Spleen (tissue), 11 donors: ENCODE data around the gene AKT1S1. TPM values are rescaled to one million over a fixed set of nuclear protein-coding genes. Genes with fewer than 3 reads are reported as not detected.
A peak's percentile ranks its signal among the peaks of the same experiment; 100 is the strongest.

ENCODE experiments used
- DNase-seq: peaks from one replicate; pipeline ENCODE4 v3.0.0-alpha.2; 2020
- H3K27ac ChIP-seq, 8 donors: fragments of 200-600 bp; sonication (generic) in 7 of 8; 1 replicate in 4 of 8; 2 replicates in 4 of 8; pipeline versions ENCODE4 v1.5.0 to v1.8.0; 2016 to 2021; ENCODE audit warnings: inconsistent platforms in 4 of 8, mild to moderate bottlenecking in 4 of 8, moderate library complexity in 1 of 8
- H3K27me3 ChIP-seq, 7 donors: fragments of 200-600 bp; sonication (generic) in 6 of 7; replicated peaks in 1 of 7; 1 replicate in 4 of 7; 2 replicates in 3 of 7; pipeline versions ENCODE4 v1.5.0 to v1.8.0; 2016 to 2021; ENCODE audit warnings: inconsistent platforms in 3 of 7, mild to moderate bottlenecking in 1 of 7
- H3K36me3 ChIP-seq, 6 donors: fragments of 200-600 bp; sonication (generic) in 5 of 6; 1 replicate in 4 of 6; 2 replicates in 2 of 6; pipeline versions ENCODE4 v1.5.0 to v1.8.0; 2016 to 2021; ENCODE audit warnings: inconsistent platforms in 2 of 6
- H3K4me1 ChIP-seq, 6 donors: fragments of 200-600 bp; sonication (generic) in 5 of 6; 1 replicate in 3 of 6; 2 replicates in 3 of 6; pipeline versions ENCODE4 v1.5.0 to v1.8.0; 2016 to 2021; ENCODE audit warnings: inconsistent platforms in 3 of 6
- H3K4me3 ChIP-seq, 8 donors: fragments of 200-600 bp; sonication (generic) in 7 of 8; 1 replicate in 4 of 8; 2 replicates in 4 of 8; pipeline versions ENCODE4 v1.5.0 to v1.8.0; 2016 to 2021; ENCODE audit warnings: inconsistent platforms in 4 of 8, mild to moderate bottlenecking in 4 of 8, moderate library complexity in 2 of 8
- H3K9me3 ChIP-seq, 8 donors: fragments of 200-600 bp; sonication (generic) in 7 of 8; 1 replicate in 4 of 8; 2 replicates in 4 of 8; pipeline versions ENCODE4 v1.5.0 to v1.8.0; 2016 to 2021; ENCODE audit warnings: inconsistent platforms in 4 of 8
- POLR2A ChIP-seq, 3 donors: fragments of 450-650 bp; IDR thresholded peaks; one replicate each; pipeline ENCODE4 v1.5.1; 2017; ENCODE audit warnings: antibody characterized with exemption in 3 of 3, mild to moderate bottlenecking in 1 of 3
- POLR2AphosphoS5 ChIP-seq, 3 donors: sonication (generic); formaldehyde crosslinking; IDR thresholded peaks; one replicate each; pipeline ENCODE4 v1.5.1; 2017; ENCODE audit warnings: antibody characterized with exemption in 3 of 3
- WGBS, 5 donors: extraction: QIAGEN DNeasy Blood & Tissue Kit in 3 of 5; methylation state at CpG; one replicate each; pipeline versions ENCODE4 v1.1.5 to v1.1.7; 2013 to 2018; 5-methylcytosine and 5-hydroxymethylcytosine counted together
- intact Hi-C: fragments of 100-400 bp; cut with DNase I; formaldehyde crosslinking; loops from one replicate; pipeline ENCODE4 v1.15.0; 2023; ENCODE audit warnings: low total_unique reads
- polyA plus RNA-seq, 3 donors: library from polyadenylated mRNA; stranded (reverse); fragments of 200-250 nt; gene quantifications; one replicate each; pipeline ENCODE4 v1.2.1, GENCODE V29; 2013
- total RNA-seq, 7 donors: library from RNA; depleted of rRNA in 3 of 7; stranded (reverse); fragments of >200 nt in 3 of 7; fragmentation: NEBNext Ultra II Directional in 4 of 7; extraction: Animal tissue kit (Norgen Biotek cat#: 25700) in 4 of 7; gene quantifications; one replicate each; pipeline versions ENCODE4 v1.1.0 to v1.2.1, GENCODE V29; 2016 to 2021
- TF ChIP-seq, protein P1 (sequence below), 11 experiments: fragments of 200-600 bp in 7 of 11; fragments of 450-650 bp in 4 of 11; sonication (generic) in 4 of 11; IDR thresholded peaks in 8 of 11; conservative IDR thresholded peaks in 3 of 11; 1 replicate in 7 of 11; 2 replicates in 4 of 11; pipeline versions ENCODE4 v1.4.0 to v1.8.0; 2016 to 2021; ENCODE audit warnings: antibody characterized with exemption in 11 of 11, inconsistent platforms in 4 of 11, mild to moderate bottlenecking in 1 of 11
- donor health status: healthy with polysubstance abuse.
- donor health status: DM: no; HTN: no; CAD: no; lungs with moderate emphysema.
- donor health status: DM: no; HTN: no; CAD: no.
- donor health status: Bipolar disorder and iron deficiency.
- donor health status: healthy.
- donor health status: DM: no; HTN: no; CAD: no.
- donor health status: DM: yes; HTN: yes; CAD: no.

The AKT1S1 gene
- total and polyA plus RNA-seq, 10 donors, result 8.7 to 27.8 (median 17.0) TPM

DNA sequence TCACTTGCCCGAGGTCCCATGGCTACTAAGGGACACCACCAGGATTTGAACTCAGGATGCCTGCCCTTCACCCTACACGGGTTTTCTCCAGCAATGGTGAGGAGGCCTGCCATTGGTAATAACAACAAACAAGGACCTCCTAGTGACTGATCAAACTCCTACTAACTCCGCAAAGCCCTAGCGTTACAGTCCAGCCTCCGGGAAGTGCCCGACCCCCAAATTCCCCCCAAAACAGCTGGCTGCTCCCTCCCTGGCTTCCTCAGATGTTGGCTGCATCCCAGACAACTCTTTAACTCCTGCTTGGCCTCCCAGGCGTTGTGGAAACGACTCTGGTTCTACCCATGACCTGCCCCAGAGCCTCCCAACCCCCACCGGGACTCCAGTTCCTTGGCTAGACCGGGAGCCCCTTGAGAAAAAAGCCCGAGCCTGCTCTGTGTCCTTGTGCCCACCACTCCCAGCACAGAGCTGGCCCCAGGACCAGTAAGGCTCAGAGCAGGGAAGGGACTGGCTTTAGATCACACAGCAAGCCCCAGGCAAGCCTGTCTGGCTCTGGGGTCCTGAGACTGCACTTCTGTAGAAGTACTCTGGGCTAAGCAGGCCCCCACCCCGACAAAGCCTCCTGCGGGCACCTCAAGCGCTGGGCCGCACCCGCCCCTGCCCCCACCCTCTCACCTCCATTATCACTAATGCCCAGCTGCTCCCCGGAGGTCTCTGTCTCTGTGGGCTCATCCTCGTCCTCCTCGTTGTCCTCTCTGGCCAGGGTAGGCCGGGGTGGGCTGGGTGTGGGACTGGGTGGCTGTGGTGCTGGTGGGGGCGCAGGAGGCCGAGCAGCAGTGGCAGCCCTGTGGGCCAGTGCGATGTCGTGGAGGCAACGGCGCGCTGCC is 4.7 kb downstream of the AKT1S1 start:
- peaks cover 0 to 41% (median 1%) of the 10 kb centered on the region in 6 donors for H3K36me3 ChIP-seq
- no peak overlapping the region for H3K4me3 ChIP-seq
- DNase-seq, result no peak
- peak overlapping the region in 2 of 8 donors; percentile 9 to 26 for H3K27ac ChIP-seq
- no peaks in the 10 kb centered on the region for H3K9me3 ChIP-seq
- intact Hi-C loops, result no loop called here
- no peaks in the 10 kb centered on the region for H3K27me3 ChIP-seq
- TF ChIP-seq POLR2AphosphoS5 (IDR thresholded peaks at IDR 0.05), result peak in 1 of 3 donors; percentile 31
- no peak for TF ChIP-seq POLR2A (IDR thresholded peaks at IDR 0.05)
- TF ChIP-seq, protein P1, sequence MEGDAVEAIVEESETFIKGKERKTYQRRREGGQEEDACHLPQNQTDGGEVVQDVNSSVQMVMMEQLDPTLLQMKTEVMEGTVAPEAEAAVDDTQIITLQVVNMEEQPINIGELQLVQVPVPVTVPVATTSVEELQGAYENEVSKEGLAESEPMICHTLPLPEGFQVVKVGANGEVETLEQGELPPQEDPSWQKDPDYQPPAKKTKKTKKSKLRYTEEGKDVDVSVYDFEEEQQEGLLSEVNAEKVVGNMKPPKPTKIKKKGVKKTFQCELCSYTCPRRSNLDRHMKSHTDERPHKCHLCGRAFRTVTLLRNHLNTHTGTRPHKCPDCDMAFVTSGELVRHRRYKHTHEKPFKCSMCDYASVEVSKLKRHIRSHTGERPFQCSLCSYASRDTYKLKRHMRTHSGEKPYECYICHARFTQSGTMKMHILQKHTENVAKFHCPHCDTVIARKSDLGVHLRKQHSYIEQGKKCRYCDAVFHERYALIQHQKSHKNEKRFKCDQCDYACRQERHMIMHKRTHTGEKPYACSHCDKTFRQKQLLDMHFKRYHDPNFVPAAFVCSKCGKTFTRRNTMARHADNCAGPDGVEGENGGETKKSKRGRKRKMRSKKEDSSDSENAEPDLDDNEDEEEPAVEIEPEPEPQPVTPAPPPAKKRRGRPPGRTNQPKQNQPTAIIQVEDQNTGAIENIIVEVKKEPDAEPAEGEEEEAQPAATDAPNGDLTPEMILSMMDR (IDR thresholded peaks at IDR 0.05 in 8 of 11, conservative IDR thresholded peaks at IDR 0.05 in 3 of 11), result no peak
- 84 to 94% (median 87%) methylated on average over 18 to 27 of the region's 27 CpGs for WGBS, 5 donors
- H3K4me1 ChIP-seq, result peaks cover 19 to 80% (median 48%) of the 10 kb centered on the region in 6 donors

DNA sequence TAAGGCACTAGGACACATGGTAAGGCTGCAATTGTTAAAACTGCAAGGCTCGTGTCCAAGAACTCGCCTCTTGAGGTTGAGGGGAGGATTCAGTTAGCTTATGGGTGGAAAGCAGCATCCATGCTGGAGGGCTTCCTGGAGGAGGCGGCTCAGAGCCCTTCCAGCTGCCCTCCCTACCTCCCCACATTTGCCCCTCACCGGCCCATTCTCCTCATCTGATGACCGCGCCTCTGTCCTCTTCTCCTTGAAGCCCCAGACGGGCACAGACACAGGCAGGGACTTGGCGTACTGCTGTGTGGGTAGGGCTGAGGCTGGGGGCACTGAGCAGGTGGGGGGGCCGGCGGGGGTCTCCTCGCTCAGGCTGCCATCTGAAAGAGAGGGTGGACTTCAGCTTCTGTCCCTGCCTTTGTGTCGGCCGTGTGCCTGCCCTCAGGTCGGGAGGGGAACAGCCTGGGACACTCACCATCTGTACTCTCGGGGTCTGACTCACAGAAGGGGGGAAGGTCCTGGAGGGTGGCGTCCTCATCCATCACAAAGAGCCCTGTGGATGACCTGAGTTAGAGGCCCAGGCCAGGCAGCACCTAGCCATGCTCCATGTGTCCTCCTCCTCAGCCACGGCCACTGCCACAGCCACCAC is 5.7 kb downstream of the AKT1S1 start:
- 82 to 96% (median 92%) methylated on average over 11 to 17 of the region's 17 CpGs for WGBS, 5 donors
- peaks cover 0 to 41% (median 1%) of the 10 kb centered on the region in 6 donors for H3K36me3 ChIP-seq
- TF ChIP-seq POLR2A (IDR thresholded peaks at IDR 0.05) (no peak), POLR2AphosphoS5 (IDR thresholded peaks at IDR 0.05) (no peak)
- TF ChIP-seq, protein P1 (IDR thresholded peaks at IDR 0.05 in 8 of 11, conservative IDR thresholded peaks at IDR 0.05 in 3 of 11), result no peak
- peaks cover 23 to 85% (median 53%) of the 10 kb centered on the region in 6 donors for H3K4me1 ChIP-seq
- intact Hi-C loops, result no loop called here
- H3K27me3 ChIP-seq, result no peaks in the 10 kb centered on the region
- no peak for DNase-seq
- no peak overlapping the region for H3K4me3 ChIP-seq
- H3K9me3 ChIP-seq, result no peaks in the 10 kb centered on the region
- peak overlapping the region in 3 of 8 donors; percentile 95 to 98 (median 97) for H3K27ac ChIP-seq

DNA sequence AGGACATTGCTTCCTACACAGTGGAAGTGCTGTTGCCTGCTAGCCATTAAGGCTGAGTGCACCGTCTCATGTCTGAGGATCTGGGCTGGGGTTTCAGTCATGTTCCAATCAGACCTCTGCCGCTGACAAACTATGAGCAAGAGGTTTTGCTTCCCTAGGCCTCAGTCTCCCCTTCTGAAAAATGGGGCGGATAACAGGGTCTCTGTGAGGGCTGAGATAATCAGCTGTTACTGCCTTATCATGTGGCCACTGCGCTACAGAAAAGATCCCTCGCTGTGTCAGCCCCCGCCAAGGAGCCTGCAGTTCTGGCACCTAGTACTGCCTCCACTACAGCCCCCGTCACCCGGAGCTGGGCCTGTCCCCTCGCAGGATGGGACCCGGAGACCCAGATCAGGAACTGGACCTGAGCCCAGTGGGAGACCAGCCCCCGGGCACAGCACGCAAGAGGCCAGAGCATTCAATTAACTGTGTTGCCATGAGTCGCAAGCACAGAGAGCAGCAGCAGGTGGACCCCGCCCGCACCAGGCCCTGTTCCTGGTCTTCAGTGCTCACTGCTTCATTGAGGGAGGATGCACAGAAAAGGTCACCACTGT is 6.8 kb downstream of the AKT1S1 start:
- Histone ChIP-seq H3K36me3 (peaks cover 0 to 41% (median 1%) of the 10 kb centered on the region in 6 donors), H3K27me3 (no peaks in the 10 kb centered on the region), H3K27ac (peak overlapping the region; percentile 90 to 98 (median 95)), H3K4me3 (peak overlapping the region; percentile 48 to 93 (median 56)), H3K9me3 (no peaks in the 10 kb centered on the region), H3K4me1 (peaks cover 32 to 89% (median 57%) of the 10 kb centered on the region in 6 donors)
- 67 to 90% (median 85%) methylated on average over 7 to 15 of the region's 15 CpGs for WGBS, 5 donors
- DNase-seq, result no peak
- intact Hi-C loops, result no loop called here
- TF ChIP-seq POLR2A (IDR thresholded peaks at IDR 0.05) (no peak), POLR2AphosphoS5 (IDR thresholded peaks at IDR 0.05) (peak in 1 of 3 donors; percentile 5)
- TF ChIP-seq, protein P1 (IDR thresholded peaks at IDR 0.05 in 8 of 11, conservative IDR thresholded peaks at IDR 0.05 in 3 of 11), result no peak
